Measurements from ENCODE around the gene CCDC177.

CCDC177 gene

DNA sequence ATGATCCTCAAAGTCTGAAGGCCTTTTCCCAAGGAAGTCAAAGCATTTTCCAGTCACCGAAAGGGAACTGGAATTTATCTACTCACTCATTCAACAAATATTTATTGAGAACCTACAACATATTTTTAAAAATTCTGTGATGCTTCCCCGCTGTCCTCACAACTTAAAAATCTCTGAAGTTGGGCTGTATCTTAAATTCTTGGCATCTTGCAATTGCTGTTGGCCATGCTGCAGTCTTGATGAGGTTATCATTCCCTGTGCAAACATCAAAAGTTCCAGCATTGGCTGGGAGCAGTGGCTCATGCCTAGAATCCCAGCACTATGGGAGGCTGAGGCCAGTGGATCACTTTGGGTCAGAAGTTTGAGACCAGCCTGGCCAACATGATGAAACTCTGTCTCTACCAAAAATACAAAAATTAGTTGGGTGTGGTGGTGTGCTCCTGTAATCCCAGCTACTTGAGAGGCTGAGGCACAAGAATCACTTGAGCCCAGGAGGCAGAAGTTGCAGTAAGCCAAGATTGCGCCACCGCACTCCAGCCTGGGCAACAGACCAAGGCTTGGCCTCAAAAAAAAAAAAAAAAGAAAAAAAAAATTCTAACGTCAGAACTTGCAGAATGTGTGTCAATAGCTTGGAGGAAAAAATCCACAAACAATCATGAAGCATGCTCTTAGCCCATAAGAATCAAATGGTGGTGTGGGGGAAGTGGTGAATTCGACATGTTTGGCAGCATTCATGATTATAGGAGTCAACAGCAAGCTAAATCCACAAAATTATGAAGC, 34.9 kb downstream of the CCDC177 start:
- peak in 3 of 42 donors; percentile 8 to 43 (median 38) for DNase-seq
- intact Hi-C loops (cut with DNase I): no loop called here

DNA sequence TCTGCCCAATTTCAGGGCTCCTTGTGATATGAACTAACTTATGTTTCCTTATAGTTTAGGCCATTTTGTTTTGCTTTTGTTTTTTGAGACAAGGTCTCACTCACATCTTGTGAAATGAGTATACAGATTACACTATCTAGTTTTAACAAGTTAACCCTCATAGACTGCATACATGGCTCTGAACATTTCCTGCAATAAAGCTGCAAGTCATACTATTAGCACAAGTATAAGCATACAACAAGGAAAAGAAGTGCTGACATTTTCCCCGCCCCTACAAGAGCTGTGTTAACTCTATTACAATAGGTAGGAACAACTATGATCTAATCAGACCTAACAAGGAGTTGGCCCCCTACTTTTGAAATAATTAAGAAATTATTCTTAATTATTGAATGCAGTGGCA, 35.9 kb downstream of the CCDC177 start:
- intact Hi-C loops (cut with DNase I): no loop called here
- DNase-seq: no peak

GRCh38 chr14:69537900-69538299, 36.8 kb downstream of the CCDC177 start:
- intact Hi-C loops (cut with DNase I): no loop called here
- peak in 1 of 42 donors; percentile 41 for DNase-seq

GRCh38 chr14:69536971-69537370, 37.7 kb downstream of the CCDC177 start:
- intact Hi-C loops (cut with DNase I): no loop called here
- DNase-seq: no peak

- DNase-seq: peak; percentile 29 to 87 (median 71)
- intact Hi-C loops (cut with DNase I): no loop called here
These were observed 39.3 kb downstream of the CCDC177 start for GRCh38 chr14:69535230-69535848.

DNA sequence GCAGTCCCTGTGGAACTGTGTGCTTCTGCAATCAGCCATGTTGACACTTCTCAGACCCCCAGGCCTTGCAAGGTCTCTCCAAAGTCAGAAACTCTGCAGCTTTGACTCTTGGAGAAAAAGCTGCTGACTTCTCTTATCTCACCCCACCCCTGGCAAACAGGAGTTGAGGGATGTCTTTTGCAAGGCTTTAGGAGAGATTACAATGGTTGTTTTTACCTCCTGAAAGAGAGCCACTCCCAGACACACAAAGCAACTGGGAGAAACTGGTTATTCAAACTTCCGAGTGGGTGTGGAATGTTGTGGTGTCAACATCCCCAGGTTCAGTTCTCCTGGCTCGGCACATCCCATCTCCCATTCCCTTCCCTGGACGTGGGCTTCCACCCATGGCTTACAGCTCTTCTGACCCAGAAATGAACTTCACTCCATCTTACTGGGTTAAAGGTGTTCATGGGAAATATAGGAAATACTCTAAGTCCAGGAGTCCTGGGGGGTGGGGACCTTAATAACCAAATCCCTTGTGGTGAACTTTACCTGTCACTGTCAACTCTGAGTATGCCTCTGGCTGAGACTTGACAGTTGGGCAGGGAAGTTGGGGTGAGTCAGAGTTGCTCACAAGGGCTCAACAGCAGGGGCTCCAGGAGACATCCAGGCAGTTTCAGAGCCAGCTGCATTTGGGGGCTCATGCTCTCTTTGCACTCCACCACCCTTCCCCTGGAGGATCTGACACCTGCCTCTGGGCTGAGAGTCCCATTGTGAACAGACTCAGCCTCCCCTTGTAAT, 41.9 kb downstream of the CCDC177 start:
- DNase-seq: peak in 1 of 42 donors; percentile 17
- intact Hi-C loops (cut with DNase I): no loop called here

DNA sequence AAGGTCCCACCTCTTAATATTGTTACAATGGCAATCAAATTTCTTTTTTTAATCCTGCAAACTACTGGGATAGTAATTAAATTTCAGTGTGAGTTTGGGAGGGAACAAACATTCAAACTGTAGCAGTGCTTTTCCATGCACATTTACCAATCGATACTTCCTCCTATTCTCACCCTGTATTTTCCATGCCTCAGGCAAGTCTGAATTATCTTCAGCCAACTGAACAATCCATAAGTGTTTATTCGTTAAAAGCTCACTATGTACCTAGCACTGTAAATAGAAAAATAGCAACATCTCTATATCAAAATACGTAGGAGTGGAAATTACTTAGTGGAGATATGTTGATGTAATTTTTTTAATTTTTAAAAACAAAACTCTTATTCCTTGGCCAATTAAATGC, 43.5 kb downstream of the CCDC177 start:
- intact Hi-C loops (cut with DNase I): no loop called here
- no peak for DNase-seq

GRCh38 chr14:69530095-69530494, 44.6 kb downstream of the CCDC177 start:
- intact Hi-C loops (cut with DNase I): no loop called here

GRCh38 chr14:69529563-69529962, 45.1 kb downstream of the CCDC177 start:
- DNase-seq: peak in 1 of 42 donors; percentile 16
- intact Hi-C loops (cut with DNase I): no loop called here

More at GRCh38 chr14:69530095-69530494, 44.6 kb downstream of the CCDC177 start:
- DNase-seq: peak in 1 of 42 donors; percentile 16

DNA sequence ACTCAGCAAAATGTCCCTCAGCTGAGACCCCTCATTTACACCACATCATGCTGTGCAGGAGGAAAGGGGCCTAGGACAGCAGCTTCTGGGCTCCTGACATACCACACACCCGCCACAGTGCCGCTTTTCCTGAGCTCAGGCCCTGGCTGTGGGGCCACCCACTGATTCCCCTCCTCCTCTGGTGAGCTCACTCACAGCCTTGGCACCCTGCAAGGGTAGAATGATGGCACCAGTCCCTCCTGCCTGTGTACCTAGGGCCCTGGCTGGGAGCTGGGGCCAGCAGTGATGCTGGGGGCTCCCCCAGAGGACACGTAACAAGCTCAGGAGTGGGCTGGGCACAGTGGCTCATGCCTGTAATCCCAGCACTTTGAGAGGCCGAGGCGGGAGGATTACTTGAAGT, 45.7 kb downstream of the CCDC177 start:
- DNase-seq: peak in 1 of 42 donors; percentile 24
- intact Hi-C loops (cut with DNase I): no loop called here

DNA sequence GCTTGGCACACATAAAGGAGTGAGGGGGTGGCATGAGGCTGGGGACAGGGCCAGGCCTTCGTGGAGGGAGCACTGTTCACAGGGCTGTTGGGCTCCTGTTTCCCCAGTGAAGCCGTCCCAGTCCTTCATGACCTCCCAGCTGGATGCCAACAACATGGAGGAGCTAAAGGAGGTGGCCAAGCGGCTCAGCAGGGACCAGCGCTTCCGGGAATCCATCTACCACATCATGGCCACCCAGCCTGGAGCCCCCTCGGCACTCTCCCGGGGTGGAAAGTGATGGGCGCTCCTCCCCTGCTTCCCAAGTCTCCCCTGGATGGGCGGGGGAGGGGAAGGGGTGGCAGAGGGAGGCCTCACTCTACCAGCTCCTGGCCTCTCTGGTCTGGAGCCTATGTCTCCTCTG, 46.5 kb downstream of the CCDC177 start:
- intact Hi-C loops (cut with DNase I): no loop called here
- DNase-seq: peak in 1 of 42 donors; percentile 25

DNA sequence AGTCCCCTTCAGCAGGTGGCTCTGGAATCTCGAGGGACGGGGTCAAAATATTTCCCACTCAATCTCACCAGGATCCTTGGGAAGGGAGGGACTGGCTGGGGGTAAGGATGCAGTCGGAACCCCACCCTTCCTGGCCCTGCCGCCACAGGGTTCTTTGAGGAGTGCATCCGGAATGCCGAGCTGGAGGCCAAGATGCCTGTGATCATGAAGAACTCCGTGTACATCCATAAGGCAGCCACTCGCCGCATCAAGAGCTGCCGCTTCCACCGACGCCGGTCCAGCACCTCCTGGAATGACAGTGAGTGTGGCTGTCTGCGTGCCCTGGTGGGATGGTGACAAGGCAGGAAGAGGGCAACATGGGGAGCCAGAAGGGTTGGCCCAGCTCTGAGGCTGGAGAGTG, 47.0 kb downstream of the CCDC177 start:
- peak in 1 of 42 donors; percentile 26 for DNase-seq
- intact Hi-C loops (cut with DNase I): no loop called here

GRCh38 chr14:69525896-69526295, 48.8 kb downstream of the CCDC177 start:
- intact Hi-C loops (cut with DNase I): no loop called here
- no peak for DNase-seq

GRCh38 chr14:69522026-69522425, 52.6 kb downstream of the CCDC177 start:
- no peak for DNase-seq
- intact Hi-C loops (cut with DNase I): no loop called here

All from head of caudate nucleus (tissue), 42 donors.